C4-2B (cell line): ENCODE data around the gene RIPOR3.

Experiments used
- H3K27ac ChIP-seq: fragments of 450-650 bp; 2 replicates; pipeline ENCODE4 v1.5.1; 2017
- CTCF ChIP-seq: fragments of 450-650 bp; conservative IDR thresholded peaks from 2 replicates; pipeline ENCODE4 v1.5.1; 2017; ENCODE audit warnings: mild to moderate bottlenecking
- ZFX ChIP-seq: fragments of 450-650 bp; IDR thresholded peaks from 2 replicates; pipeline ENCODE4 v1.6.1; 2017

The RIPOR3 gene

GRCh38 chr20:50722424-50723155 is 31.2 kb upstream of the RIPOR3 start:
- TF ChIP-seq CTCF (no peak), ZFX (no peak)
- peak overlapping the region; percentile 25; the same call in 1 of the 2 replicates for H3K27ac ChIP-seq

- peak overlapping the region; percentile 25; the same call in 1 of the 2 replicates for H3K27ac ChIP-seq
- no peak for TF ChIP-seq ZFX
- no peak for TF ChIP-seq CTCF
Observed at GRCh38 chr20:50721881-50722281, 30.5 kb upstream of the RIPOR3 start.

- no peak overlapping the region for H3K27ac ChIP-seq
- no peak for TF ChIP-seq CTCF
Observed at GRCh38 chr20:50720582-50720981, 29.2 kb upstream of the RIPOR3 start.

- H3K27ac ChIP-seq, result no peak overlapping the region
- TF ChIP-seq CTCF (no peak), ZFX (no peak)
Observed at GRCh38 chr20:50720026-50720425, 28.7 kb upstream of the RIPOR3 start.

GRCh38 chr20:50719328-50719727 is 28.0 kb upstream of the RIPOR3 start:
- no peak overlapping the region for H3K27ac ChIP-seq
- TF ChIP-seq ZFX (no peak), CTCF (no peak)

- H3K27ac ChIP-seq, result no peak overlapping the region
- TF ChIP-seq ZFX (no peak), CTCF (no peak)
Observed at GRCh38 chr20:50717974-50718761, 26.8 kb upstream of the RIPOR3 start.

GRCh38 chr20:50717312-50717711 is 26.0 kb upstream of the RIPOR3 start:
- no peak for TF ChIP-seq ZFX
- no peak for TF ChIP-seq CTCF
- no peak overlapping the region for H3K27ac ChIP-seq
